Measurements from ENCODE around the gene DNAJC30. TPM values are rescaled to one million over a fixed set of nuclear protein-coding genes. Genes with fewer than 3 reads are reported as not detected.

Gene DNAJC30
- total and polyA plus RNA-seq, 2 donors (not counting 1 experiment from before 2014, with no cell fraction given), result 6.6 to 15.5 TPM

GRCh38 chr7:73728551-73728950 lies 45.3 kb upstream of the DNAJC30 start:
- Mint-ChIP-seq H3K27ac (no peak overlapping the region), H3K9me3 (ENCODE audit: insufficient read depth) (no peaks in the 10 kb centered on the region), H3K4me1 (no peaks in the 10 kb centered on the region), H3K27me3 (peaks cover 14% of the 10 kb centered on the region), H3K4me3 (no peak overlapping the region)
- no peak for ATAC-seq (ENCODE audit: low read depth)
- H2AFZ ChIP-seq (ENCODE audit: insufficient read depth, low read depth, low read length, poor library complexity, severe bottlenecking), result no peak overlapping the region
- H3K4me1 ChIP-seq (ENCODE audit: control insufficient read depth in 2 of 2, insufficient read depth in 2 of 2, low read length in 2 of 2), result peaks cover 0 to 2% of the 10 kb centered on the region in 2 donors
- POLR2A ChIA-PET, result no interaction called here
- H3K9me3 ChIP-seq (ENCODE audit: control extremely low read depth in 1 of 3, control insufficient read depth in 2 of 3, insufficient read depth in 1 of 3, low read length in 2 of 3), result no peaks in the 10 kb centered on the region
- no peak overlapping the region for H3K4me2 ChIP-seq (replicated peaks; ENCODE audit: low read depth, low read length, poor library complexity, severe bottlenecking)
- no peak overlapping the region for H3K27ac ChIP-seq (ENCODE audit: low read length in 2 of 2)
- H3K36me3 ChIP-seq (replicated peaks in 1 of 2; ENCODE audit: control extremely low read depth in 1 of 2, control insufficient read depth in 1 of 2, extremely low read depth in 1 of 2, insufficient read depth in 2 of 2, low read length in 1 of 2), result no peaks in the 10 kb centered on the region
- no peak overlapping the region for H3K9ac ChIP-seq (ENCODE audit: low read length)
- intact Hi-C loops (cut with micrococcal nuclease), result no loop called here
- WGBS (ENCODE audit: insufficient coverage), result 73% methylated on average over 5 of the region's 5 CpGs
- CTCF ChIA-PET, result interaction anchor here (0.6 to 3.9 kb wide), 5 partner anchors 10 to 170 kb away, joined by 3 to 41 read pairs (median 3); no protein-coding TSS in a partner anchor
- no peaks in the 10 kb centered on the region for H3K79me2 ChIP-seq (ENCODE audit: control insufficient read depth, insufficient read depth, low read length)
- H3K4me3 ChIP-seq (ENCODE audit: control extremely low read depth in 1 of 5, extremely low read depth in 1 of 5, insufficient read depth in 1 of 5, low read depth in 2 of 5, low read length in 4 of 5), result no peak overlapping the region
- no peak for DNase-seq
- H3K27me3 ChIP-seq (replicated peaks in 1 of 4; ENCODE audit: control extremely low read depth in 1 of 4, control insufficient read depth in 3 of 4, insufficient read depth in 4 of 4, low read length in 3 of 4), result peaks cover 0 to 19% (median 11%) of the 10 kb centered on the region in 4 experiments
- H4K20me1 ChIP-seq (ENCODE audit: control insufficient read depth, insufficient read depth, low read length, poor library complexity, severe bottlenecking), result no peaks in the 10 kb centered on the region
- TF ChIP-seq CTCF (IDR thresholded peaks at IDR 0.05) (no peak), EZH2 (IDR thresholded peaks at IDR 0.05; ENCODE audit: borderline replicate concordance, insufficient read depth, low read depth, low read length, poor library complexity, severe bottlenecking) (no peak)

GRCh38 chr7:73727952-73728351 lies 44.7 kb upstream of the DNAJC30 start:
- ATAC-seq (ENCODE audit: low read depth) (no peak), DNase-seq (no peak)
- no peak overlapping the region for H3K4me3 ChIP-seq (ENCODE audit: control extremely low read depth in 1 of 5, extremely low read depth in 1 of 5, insufficient read depth in 1 of 5, low read depth in 2 of 5, low read length in 4 of 5)
- no peak overlapping the region for H3K4me2 ChIP-seq (replicated peaks; ENCODE audit: low read depth, low read length, poor library complexity, severe bottlenecking)
- intact Hi-C loops (cut with micrococcal nuclease), result no loop called here
- H3K27me3 ChIP-seq (replicated peaks in 1 of 4; ENCODE audit: control extremely low read depth in 1 of 4, control insufficient read depth in 3 of 4, insufficient read depth in 4 of 4, low read length in 3 of 4), result peaks cover 0 to 19% (median 11%) of the 10 kb centered on the region in 4 experiments
- ChIA-PET POLR2A (no interaction called here), CTCF (interaction anchor here (0.6 to 3.9 kb wide), 4 partner anchors 17 to 170 kb away, joined by 3 to 41 read pairs (median 3); no protein-coding TSS in a partner anchor)
- H3K79me2 ChIP-seq (ENCODE audit: control insufficient read depth, insufficient read depth, low read length), result no peaks in the 10 kb centered on the region
- no peak overlapping the region for H3K27ac ChIP-seq (ENCODE audit: low read length in 2 of 2)
- no peaks in the 10 kb centered on the region for H3K9me3 Mint-ChIP-seq (ENCODE audit: insufficient read depth)
- no peak overlapping the region for H3K27ac Mint-ChIP-seq
- H3K9me3 ChIP-seq (ENCODE audit: control extremely low read depth in 1 of 3, control insufficient read depth in 2 of 3, insufficient read depth in 1 of 3, low read length in 2 of 3), result no peaks in the 10 kb centered on the region
- H3K9ac ChIP-seq (ENCODE audit: low read length), result no peak overlapping the region
- H4K20me1 ChIP-seq (ENCODE audit: control insufficient read depth, insufficient read depth, low read length, poor library complexity, severe bottlenecking), result no peaks in the 10 kb centered on the region
- TF ChIP-seq CTCF (IDR thresholded peaks at IDR 0.05) (no peak), EZH2 (IDR thresholded peaks at IDR 0.05; ENCODE audit: borderline replicate concordance, insufficient read depth, low read depth, low read length, poor library complexity, severe bottlenecking) (no peak)
- peaks cover 14% of the 10 kb centered on the region for H3K27me3 Mint-ChIP-seq
- no peaks in the 10 kb centered on the region for H3K36me3 ChIP-seq (replicated peaks in 1 of 2; ENCODE audit: control extremely low read depth in 1 of 2, control insufficient read depth in 1 of 2, extremely low read depth in 1 of 2, insufficient read depth in 2 of 2, low read length in 1 of 2)
- WGBS (ENCODE audit: insufficient coverage), result 71% methylated on average over 2 of the region's 3 CpGs
- no peaks in the 10 kb centered on the region for H3K4me1 Mint-ChIP-seq
- H3K4me3 Mint-ChIP-seq, result no peak overlapping the region
- no peak overlapping the region for H2AFZ ChIP-seq (ENCODE audit: insufficient read depth, low read depth, low read length, poor library complexity, severe bottlenecking)
- peaks cover 0 to 2% of the 10 kb centered on the region in 2 donors for H3K4me1 ChIP-seq (ENCODE audit: control insufficient read depth in 2 of 2, insufficient read depth in 2 of 2, low read length in 2 of 2)
